ENCODE measurements around the gene HLCS. TPM values are rescaled to one million over a fixed set of nuclear protein-coding genes. Genes with fewer than 3 reads are reported as not detected.

Gene HLCS
- total RNA-seq, 1 donor from 2014 or later, result 10.3 TPM

DNA sequence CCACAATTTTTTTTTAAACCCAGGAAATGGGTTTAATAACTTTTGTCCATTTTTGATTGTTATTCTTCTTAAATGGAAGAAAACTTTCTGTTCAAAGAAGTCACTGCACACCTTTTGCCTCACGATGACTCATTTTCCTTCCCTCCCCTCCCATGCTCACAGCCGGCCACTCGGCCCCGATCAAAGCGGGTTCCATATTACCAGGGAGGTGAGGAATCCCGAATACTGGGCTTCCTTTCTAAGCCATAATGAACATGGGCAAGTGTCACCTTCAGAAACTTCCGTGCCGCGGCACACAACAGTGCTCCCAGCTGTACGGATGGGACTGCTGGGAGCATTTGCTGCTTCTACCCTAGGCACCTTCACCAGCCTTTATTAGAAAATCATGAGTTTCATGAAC, 121.4 kb downstream of the HLCS start:
- Histone ChIP-seq H3K4me3 (no peak overlapping the region), H3K27me3 (no peaks in the 10 kb centered on the region), H3K27ac (no peak overlapping the region), H3K36me3 (no peaks in the 10 kb centered on the region), H3K9me3 (no peaks in the 10 kb centered on the region), H3K4me1 (no peaks in the 10 kb centered on the region)
- no peak for DNase-seq (ENCODE audit: extremely low spot score in 2 of 2)
- intact Hi-C loops (cut with DNase I), result no loop called here
- no peak for TF ChIP-seq POLR2A (IDR thresholded peaks at IDR 0.05)
- TF ChIP-seq POLR2AphosphoS5 (IDR thresholded peaks at IDR 0.05; ENCODE audit: insufficient read depth in 1 of 2, low read depth in 1 of 2), result no peak
- TF ChIP-seq, protein P1, sequence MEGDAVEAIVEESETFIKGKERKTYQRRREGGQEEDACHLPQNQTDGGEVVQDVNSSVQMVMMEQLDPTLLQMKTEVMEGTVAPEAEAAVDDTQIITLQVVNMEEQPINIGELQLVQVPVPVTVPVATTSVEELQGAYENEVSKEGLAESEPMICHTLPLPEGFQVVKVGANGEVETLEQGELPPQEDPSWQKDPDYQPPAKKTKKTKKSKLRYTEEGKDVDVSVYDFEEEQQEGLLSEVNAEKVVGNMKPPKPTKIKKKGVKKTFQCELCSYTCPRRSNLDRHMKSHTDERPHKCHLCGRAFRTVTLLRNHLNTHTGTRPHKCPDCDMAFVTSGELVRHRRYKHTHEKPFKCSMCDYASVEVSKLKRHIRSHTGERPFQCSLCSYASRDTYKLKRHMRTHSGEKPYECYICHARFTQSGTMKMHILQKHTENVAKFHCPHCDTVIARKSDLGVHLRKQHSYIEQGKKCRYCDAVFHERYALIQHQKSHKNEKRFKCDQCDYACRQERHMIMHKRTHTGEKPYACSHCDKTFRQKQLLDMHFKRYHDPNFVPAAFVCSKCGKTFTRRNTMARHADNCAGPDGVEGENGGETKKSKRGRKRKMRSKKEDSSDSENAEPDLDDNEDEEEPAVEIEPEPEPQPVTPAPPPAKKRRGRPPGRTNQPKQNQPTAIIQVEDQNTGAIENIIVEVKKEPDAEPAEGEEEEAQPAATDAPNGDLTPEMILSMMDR (IDR thresholded peaks at IDR 0.05), result no peak

DNA sequence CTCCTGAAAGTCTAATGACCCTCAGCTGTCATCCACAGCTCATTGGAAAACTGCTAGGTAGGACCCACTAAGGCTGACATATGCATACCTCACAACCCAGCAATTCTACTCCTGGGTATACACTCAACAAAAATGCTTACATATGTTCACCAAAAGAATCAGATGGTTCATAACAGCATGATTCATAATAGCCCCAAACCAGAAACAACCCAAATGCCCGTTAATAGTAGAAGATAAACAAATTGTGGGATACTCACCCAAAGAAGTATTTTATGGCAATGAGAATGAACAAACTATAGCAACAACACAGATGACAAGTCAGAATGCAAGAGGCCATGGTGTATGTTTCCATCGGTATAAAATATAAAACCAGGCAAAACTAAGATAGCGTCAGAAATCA, 124.6 kb downstream of the HLCS start:
- H3K4me1 ChIP-seq, result no peaks in the 10 kb centered on the region
- no peak for DNase-seq (ENCODE audit: extremely low spot score in 2 of 2)
- no peaks in the 10 kb centered on the region for H3K36me3 ChIP-seq
- no peak overlapping the region for H3K4me3 ChIP-seq
- no peaks in the 10 kb centered on the region for H3K9me3 ChIP-seq
- intact Hi-C loops (cut with DNase I), result no loop called here
- no peak overlapping the region for H3K27ac ChIP-seq
- H3K27me3 ChIP-seq, result no peaks in the 10 kb centered on the region
- TF ChIP-seq POLR2A (IDR thresholded peaks at IDR 0.05) (no peak), POLR2AphosphoS5 (IDR thresholded peaks at IDR 0.05; ENCODE audit: insufficient read depth in 1 of 2, low read depth in 1 of 2) (no peak)
- TF ChIP-seq, protein P1 (IDR thresholded peaks at IDR 0.05), result no peak

DNA sequence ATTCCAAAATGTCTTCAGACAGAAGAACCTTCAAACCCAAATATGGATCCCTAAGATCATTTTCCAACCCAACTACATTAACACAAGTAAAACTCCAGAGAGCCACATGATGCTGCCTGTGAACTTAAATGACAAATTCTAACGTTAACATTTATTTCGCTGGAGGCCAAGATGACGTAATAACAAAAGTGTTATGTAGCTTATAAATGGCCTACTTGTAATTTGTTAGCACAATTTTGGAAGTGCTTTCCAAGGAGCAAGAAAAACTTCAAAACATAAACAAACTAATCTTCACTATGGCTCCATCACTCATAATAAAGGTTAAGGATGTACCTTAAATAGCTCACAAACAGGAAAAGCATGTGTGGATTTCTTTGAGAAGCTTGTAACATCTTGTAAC, 126.7 kb downstream of the HLCS start:
- Histone ChIP-seq H3K27me3 (no peaks in the 10 kb centered on the region), H3K4me1 (peaks cover 13% of the 10 kb centered on the region), H3K9me3 (no peaks in the 10 kb centered on the region), H3K36me3 (no peaks in the 10 kb centered on the region), H3K4me3 (no peak overlapping the region), H3K27ac (no peak overlapping the region)
- no peak for DNase-seq (ENCODE audit: extremely low spot score in 2 of 2)
- TF ChIP-seq POLR2A (IDR thresholded peaks at IDR 0.05) (no peak), POLR2AphosphoS5 (IDR thresholded peaks at IDR 0.05; ENCODE audit: insufficient read depth in 1 of 2, low read depth in 1 of 2) (no peak)
- TF ChIP-seq, protein P1 (IDR thresholded peaks at IDR 0.05), result no peak
- intact Hi-C loops (cut with DNase I), result no loop called here

DNA sequence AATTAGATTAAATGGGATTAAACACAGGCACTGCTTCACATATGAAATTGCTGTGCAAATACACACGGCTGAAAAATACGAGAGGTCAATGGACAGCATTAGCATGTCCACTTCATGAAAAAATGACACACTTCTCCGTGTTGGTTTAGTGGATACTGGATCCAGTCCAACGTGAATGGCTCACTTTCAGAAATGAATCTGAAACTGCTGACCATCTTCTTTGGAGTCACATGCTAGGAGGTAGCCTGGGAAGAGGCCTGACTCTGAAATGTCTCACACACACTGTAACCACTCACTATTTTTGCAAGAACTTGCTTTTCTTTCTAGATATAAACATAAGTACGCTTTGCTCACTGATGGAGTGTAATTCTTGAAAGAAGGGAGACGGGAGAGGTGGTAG, 127.3 kb downstream of the HLCS start:
- no peak overlapping the region for H3K4me3 ChIP-seq
- intact Hi-C loops (cut with DNase I), result no loop called here

DNA sequence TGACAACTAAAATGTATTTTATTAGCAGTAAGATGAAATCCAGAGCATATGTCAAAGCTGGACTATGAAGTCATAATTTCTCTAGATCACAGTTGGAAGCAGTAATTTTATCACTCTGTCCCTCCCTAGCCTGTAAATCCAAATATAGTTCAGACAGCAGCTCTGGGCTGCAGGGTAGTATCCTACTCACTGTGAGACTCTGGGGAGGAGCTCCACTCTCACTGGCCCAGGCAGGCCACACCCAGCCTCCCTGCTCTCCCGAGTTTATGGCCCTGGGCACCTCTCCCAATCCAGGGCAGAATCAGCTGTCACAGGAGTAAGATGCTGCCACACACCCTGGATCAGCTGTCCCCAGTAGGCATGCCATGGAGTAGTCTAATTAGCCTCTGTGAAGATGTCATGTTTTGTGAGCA, 131.1 kb downstream of the HLCS start:
- H3K36me3 ChIP-seq, result no peaks in the 10 kb centered on the region
- H3K27ac ChIP-seq, result no peak overlapping the region
- H3K4me1 ChIP-seq, result peaks cover 15% of the 10 kb centered on the region
- no peak overlapping the region for H3K4me3 ChIP-seq
- no peaks in the 10 kb centered on the region for H3K27me3 ChIP-seq
- no peak for TF ChIP-seq POLR2AphosphoS5 (IDR thresholded peaks at IDR 0.05; ENCODE audit: insufficient read depth in 1 of 2, low read depth in 1 of 2)
- no peak for TF ChIP-seq POLR2A (IDR thresholded peaks at IDR 0.05)
- TF ChIP-seq, protein P1 (IDR thresholded peaks at IDR 0.05), result no peak
- intact Hi-C loops (cut with DNase I), result no loop called here
- no peak for DNase-seq (ENCODE audit: extremely low spot score in 2 of 2)
- no peaks in the 10 kb centered on the region for H3K9me3 ChIP-seq

More for the DNA sequence above, 127.3 kb downstream of the HLCS start:
- H3K27ac ChIP-seq, result no peak overlapping the region
- H3K9me3 ChIP-seq, result no peaks in the 10 kb centered on the region
- DNase-seq (ENCODE audit: extremely low spot score in 2 of 2), result no peak
- H3K36me3 ChIP-seq, result no peaks in the 10 kb centered on the region
- TF ChIP-seq POLR2AphosphoS5 (IDR thresholded peaks at IDR 0.05; ENCODE audit: insufficient read depth in 1 of 2, low read depth in 1 of 2) (no peak), POLR2A (IDR thresholded peaks at IDR 0.05) (no peak)
- TF ChIP-seq, protein P1 (IDR thresholded peaks at IDR 0.05), result no peak
- H3K4me1 ChIP-seq, result peaks cover 15% of the 10 kb centered on the region
- H3K27me3 ChIP-seq, result no peaks in the 10 kb centered on the region
